ENCODE results near the gene BAIAP3. TPM values are rescaled to one million over a fixed set of nuclear protein-coding genes. Genes with fewer than 3 reads are reported as not detected.

Gene BAIAP3
- total RNA-seq, 1 donor from 2014 or later: 8.4 TPM

GRCh38 chr16:1335211-1335971, 1.9 kb downstream of the BAIAP3 start:
- Histone ChIP-seq H3K27me3 (ENCODE audit: low read depth) (peaks cover 42% of the 10 kb centered on the region), H3K36me3 (no peaks in the 10 kb centered on the region), H3K9me3 (no peaks in the 10 kb centered on the region), H3K4me3 (no peak overlapping the region), H3K4me1 (peaks cover 34% of the 10 kb centered on the region), H3K27ac (no peak overlapping the region)
- ATAC-seq (no peak), DNase-seq (no peak)
- no peak for TF ChIP-seq CTCF (IDR thresholded peaks at IDR 0.05)
- intact Hi-C loops (cut with DNase I): no loop called here

DNA sequence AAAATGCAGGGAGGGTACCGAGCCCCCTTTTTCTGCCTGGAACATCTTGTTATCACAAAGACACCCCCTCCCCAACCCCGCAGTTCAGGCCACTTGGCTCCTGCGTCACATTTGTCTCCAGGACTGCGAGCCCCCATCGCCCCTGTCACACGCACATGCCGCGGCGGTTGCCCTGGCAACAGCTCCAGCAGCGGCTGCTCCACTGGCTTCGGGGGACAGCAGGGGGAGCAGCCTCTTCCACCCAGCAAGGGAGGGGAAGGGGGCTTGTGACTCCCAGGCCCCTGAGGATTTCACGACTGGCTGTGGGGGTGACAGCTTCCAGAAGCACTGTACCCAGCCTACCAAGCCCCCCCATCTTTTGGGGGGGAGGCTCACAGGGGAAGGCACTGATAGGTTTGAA, 2.6 kb downstream of the BAIAP3 start:
- H3K27ac ChIP-seq: no peak overlapping the region

GRCh38 chr16:1336619-1337018, 3.2 kb downstream of the BAIAP3 start:
- Histone ChIP-seq H3K27ac (no peak overlapping the region), H3K36me3 (no peaks in the 10 kb centered on the region), H3K4me3 (no peak overlapping the region), H3K27me3 (ENCODE audit: low read depth) (peaks cover 42% of the 10 kb centered on the region), H3K9me3 (no peaks in the 10 kb centered on the region), H3K4me1 (peaks cover 29% of the 10 kb centered on the region)
- TF ChIP-seq CTCF (IDR thresholded peaks at IDR 0.05): no peak
- intact Hi-C loops (cut with DNase I): no loop called here
- ATAC-seq (no peak), DNase-seq (no peak)

More for the DNA sequence above, 2.6 kb downstream of the BAIAP3 start:
- ATAC-seq (no peak), DNase-seq (no peak)
- no peaks in the 10 kb centered on the region for H3K36me3 ChIP-seq
- no peak overlapping the region for H3K4me3 ChIP-seq
- H3K9me3 ChIP-seq: no peaks in the 10 kb centered on the region
- H3K27me3 ChIP-seq (ENCODE audit: low read depth): peaks cover 42% of the 10 kb centered on the region
- intact Hi-C loops (cut with DNase I): no loop called here
- TF ChIP-seq CTCF (IDR thresholded peaks at IDR 0.05): no peak
- peaks cover 34% of the 10 kb centered on the region for H3K4me1 ChIP-seq

DNA sequence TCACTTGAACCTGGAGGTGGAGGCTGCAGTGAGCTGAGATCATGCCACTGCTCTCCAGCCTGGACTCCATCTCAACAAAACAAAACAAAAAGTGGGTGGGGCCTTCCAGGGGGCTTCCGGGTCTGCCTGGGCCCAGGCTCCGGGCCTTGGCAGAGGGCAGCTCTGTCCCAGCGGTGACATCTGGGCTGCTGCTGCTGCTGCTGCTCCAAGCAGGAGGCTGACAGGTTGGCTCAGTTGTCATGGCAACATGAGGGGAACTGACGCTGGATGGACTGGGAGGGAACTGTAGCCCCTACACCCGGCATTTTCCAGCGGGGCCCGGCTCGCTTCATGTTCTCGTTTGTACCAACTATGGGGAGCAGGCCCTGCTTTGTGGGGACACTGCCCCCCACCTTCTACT, 4.0 kb downstream of the BAIAP3 start:
- H3K4me3 ChIP-seq: no peak overlapping the region
- intact Hi-C loops (cut with DNase I): no loop called here
- TF ChIP-seq CTCF (IDR thresholded peaks at IDR 0.05): no peak
- no peaks in the 10 kb centered on the region for H3K36me3 ChIP-seq
- H3K27ac ChIP-seq: no peak overlapping the region
- ATAC-seq (no peak), DNase-seq (no peak)
- H3K9me3 ChIP-seq: no peaks in the 10 kb centered on the region
- peaks cover 40% of the 10 kb centered on the region for H3K27me3 ChIP-seq (ENCODE audit: low read depth)
- H3K4me1 ChIP-seq: peaks cover 27% of the 10 kb centered on the region

- DNase-seq (no peak), ATAC-seq (no peak)
- no peaks in the 10 kb centered on the region for H3K36me3 ChIP-seq
- H3K27me3 ChIP-seq (ENCODE audit: low read depth): peaks cover 32% of the 10 kb centered on the region
- no peak for TF ChIP-seq CTCF (IDR thresholded peaks at IDR 0.05)
- intact Hi-C loops (cut with DNase I): no loop called here
- H3K9me3 ChIP-seq: no peaks in the 10 kb centered on the region
- no peak overlapping the region for H3K27ac ChIP-seq
- H3K4me1 ChIP-seq: peaks cover 24% of the 10 kb centered on the region
- no peak overlapping the region for H3K4me3 ChIP-seq
Measured at GRCh38 chr16:1338119-1338730, 4.8 kb downstream of the BAIAP3 start.
